ENCODE results near the gene ZNF263. TPM values are rescaled to one million over a fixed set of nuclear protein-coding genes. Genes with fewer than 3 reads are reported as not detected.

The ZNF263 gene
- total RNA-seq, 1 experiment from 2014 or later, result 31.4 TPM

DNA sequence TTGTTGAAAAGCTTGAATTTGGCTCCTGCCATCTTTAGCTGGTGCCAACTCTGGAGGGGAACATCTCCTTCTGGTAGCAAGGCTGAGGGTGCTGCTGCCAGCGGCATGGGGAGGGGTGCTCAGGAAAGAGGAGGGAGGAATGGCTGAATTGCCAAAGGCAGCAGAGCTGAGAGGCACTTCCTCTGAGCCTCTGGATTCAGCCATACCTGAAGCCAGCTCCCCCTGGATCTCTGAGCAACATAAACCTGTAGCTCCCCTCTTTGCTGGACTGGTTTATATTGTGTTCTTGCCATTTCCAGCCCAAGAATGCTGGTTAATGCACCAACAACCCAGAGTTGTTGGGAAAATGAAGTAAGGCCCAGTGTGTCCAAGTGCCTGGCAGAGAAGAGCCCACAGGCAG lies 34.3 kb upstream of the ZNF263 start:
- intact Hi-C loops (cut with micrococcal nuclease), result no loop called here
- no peaks in the 10 kb centered on the region for H3K36me3 ChIP-seq (ENCODE audit: control insufficient read depth in 1 of 2, insufficient read depth in 2 of 2, low read length in 2 of 2)
- peaks cover under 1 to 3% of the 10 kb centered on the region in 2 experiments; a peak in 2 of 4 replicates for H3K9me3 ChIP-seq (ENCODE audit: control insufficient read depth in 1 of 2, insufficient read depth in 1 of 2, low read depth in 1 of 2, low read length in 2 of 2)
- POLR2A ChIA-PET, result no interaction called here
- ATAC-seq (no peak), DNase-seq (ENCODE audit: low read depth, low spot score) (no peak)
- RAD21 ChIA-PET (ENCODE audit: low non-redundant PET in 1 of 2, low total read pairs in 2 of 2, uncharacterized antibody in 2 of 2, unreplicated experiment in 2 of 2), result no interaction called here
- H3K79me2 ChIP-seq (ENCODE audit: insufficient read depth, low read length), result no peaks in the 10 kb centered on the region
- no peak for TF ChIP-seq TCF7L2 (IDR thresholded peaks at IDR 0.05; ENCODE audit: borderline replicate concordance, extremely low read depth, insufficient read depth, insufficient read length)
- no peak for TF ChIP-seq POLR2AphosphoS5 (IDR thresholded peaks at IDR 0.05; ENCODE audit: low read depth, low read length)
- no peak for TF ChIP-seq EZH2 (IDR thresholded peaks at IDR 0.05)
- TF ChIP-seq JUND (IDR thresholded peaks at IDR 0.05), result no peak
- TF ChIP-seq, protein P1, sequence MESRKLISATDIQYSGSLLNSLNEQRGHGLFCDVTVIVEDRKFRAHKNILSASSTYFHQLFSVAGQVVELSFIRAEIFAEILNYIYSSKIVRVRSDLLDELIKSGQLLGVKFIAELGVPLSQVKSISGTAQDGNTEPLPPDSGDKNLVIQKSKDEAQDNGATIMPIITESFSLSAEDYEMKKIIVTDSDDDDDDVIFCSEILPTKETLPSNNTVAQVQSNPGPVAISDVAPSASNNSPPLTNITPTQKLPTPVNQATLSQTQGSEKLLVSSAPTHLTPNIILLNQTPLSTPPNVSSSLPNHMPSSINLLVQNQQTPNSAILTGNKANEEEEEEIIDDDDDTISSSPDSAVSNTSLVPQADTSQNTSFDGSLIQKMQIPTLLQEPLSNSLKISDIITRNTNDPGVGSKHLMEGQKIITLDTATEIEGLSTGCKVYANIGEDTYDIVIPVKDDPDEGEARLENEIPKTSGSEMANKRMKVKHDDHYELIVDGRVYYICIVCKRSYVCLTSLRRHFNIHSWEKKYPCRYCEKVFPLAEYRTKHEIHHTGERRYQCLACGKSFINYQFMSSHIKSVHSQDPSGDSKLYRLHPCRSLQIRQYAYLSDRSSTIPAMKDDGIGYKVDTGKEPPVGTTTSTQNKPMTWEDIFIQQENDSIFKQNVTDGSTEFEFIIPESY (IDR thresholded peaks at IDR 0.05; ENCODE audit: extremely low read depth, insufficient replicate concordance, low read length), result no peak
- TF ChIP-seq CEBPB (IDR thresholded peaks at IDR 0.05; ENCODE audit: low read depth), result no peak
- TF ChIP-seq RAD21 (IDR thresholded peaks at IDR 0.05; ENCODE audit: low read depth), result no peak
- no peak for TF ChIP-seq FOSL1 (IDR thresholded peaks at IDR 0.05; ENCODE audit: low read depth)
- TF ChIP-seq, protein P2, sequence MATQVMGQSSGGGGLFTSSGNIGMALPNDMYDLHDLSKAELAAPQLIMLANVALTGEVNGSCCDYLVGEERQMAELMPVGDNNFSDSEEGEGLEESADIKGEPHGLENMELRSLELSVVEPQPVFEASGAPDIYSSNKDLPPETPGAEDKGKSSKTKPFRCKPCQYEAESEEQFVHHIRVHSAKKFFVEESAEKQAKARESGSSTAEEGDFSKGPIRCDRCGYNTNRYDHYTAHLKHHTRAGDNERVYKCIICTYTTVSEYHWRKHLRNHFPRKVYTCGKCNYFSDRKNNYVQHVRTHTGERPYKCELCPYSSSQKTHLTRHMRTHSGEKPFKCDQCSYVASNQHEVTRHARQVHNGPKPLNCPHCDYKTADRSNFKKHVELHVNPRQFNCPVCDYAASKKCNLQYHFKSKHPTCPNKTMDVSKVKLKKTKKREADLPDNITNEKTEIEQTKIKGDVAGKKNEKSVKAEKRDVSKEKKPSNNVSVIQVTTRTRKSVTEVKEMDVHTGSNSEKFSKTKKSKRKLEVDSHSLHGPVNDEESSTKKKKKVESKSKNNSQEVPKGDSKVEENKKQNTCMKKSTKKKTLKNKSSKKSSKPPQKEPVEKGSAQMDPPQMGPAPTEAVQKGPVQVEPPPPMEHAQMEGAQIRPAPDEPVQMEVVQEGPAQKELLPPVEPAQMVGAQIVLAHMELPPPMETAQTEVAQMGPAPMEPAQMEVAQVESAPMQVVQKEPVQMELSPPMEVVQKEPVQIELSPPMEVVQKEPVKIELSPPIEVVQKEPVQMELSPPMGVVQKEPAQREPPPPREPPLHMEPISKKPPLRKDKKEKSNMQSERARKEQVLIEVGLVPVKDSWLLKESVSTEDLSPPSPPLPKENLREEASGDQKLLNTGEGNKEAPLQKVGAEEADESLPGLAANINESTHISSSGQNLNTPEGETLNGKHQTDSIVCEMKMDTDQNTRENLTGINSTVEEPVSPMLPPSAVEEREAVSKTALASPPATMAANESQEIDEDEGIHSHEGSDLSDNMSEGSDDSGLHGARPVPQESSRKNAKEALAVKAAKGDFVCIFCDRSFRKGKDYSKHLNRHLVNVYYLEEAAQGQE (IDR thresholded peaks at IDR 0.05; ENCODE audit: low read depth), result no peak
- TF ChIP-seq EZH2phosphoT487 (IDR thresholded peaks at IDR 0.05; ENCODE audit: borderline replicate concordance), result no peak
- no peak for TF ChIP-seq EGR1 (IDR thresholded peaks at IDR 0.05; ENCODE audit: low read depth)
- TF ChIP-seq, protein P3, sequence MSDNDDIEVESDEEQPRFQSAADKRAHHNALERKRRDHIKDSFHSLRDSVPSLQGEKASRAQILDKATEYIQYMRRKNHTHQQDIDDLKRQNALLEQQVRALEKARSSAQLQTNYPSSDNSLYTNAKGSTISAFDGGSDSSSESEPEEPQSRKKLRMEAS (IDR thresholded peaks at IDR 0.05), result no peak
- no peak for TF ChIP-seq SIN3A (IDR thresholded peaks at IDR 0.05; ENCODE audit: low read depth)
- TF ChIP-seq, protein P4, sequence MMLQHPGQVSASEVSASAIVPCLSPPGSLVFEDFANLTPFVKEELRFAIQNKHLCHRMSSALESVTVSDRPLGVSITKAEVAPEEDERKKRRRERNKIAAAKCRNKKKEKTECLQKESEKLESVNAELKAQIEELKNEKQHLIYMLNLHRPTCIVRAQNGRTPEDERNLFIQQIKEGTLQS (IDR thresholded peaks at IDR 0.05), result no peak
- TF ChIP-seq SRF (IDR thresholded peaks at IDR 0.05; ENCODE audit: low read depth), result no peak
- TF ChIP-seq, protein P5, sequence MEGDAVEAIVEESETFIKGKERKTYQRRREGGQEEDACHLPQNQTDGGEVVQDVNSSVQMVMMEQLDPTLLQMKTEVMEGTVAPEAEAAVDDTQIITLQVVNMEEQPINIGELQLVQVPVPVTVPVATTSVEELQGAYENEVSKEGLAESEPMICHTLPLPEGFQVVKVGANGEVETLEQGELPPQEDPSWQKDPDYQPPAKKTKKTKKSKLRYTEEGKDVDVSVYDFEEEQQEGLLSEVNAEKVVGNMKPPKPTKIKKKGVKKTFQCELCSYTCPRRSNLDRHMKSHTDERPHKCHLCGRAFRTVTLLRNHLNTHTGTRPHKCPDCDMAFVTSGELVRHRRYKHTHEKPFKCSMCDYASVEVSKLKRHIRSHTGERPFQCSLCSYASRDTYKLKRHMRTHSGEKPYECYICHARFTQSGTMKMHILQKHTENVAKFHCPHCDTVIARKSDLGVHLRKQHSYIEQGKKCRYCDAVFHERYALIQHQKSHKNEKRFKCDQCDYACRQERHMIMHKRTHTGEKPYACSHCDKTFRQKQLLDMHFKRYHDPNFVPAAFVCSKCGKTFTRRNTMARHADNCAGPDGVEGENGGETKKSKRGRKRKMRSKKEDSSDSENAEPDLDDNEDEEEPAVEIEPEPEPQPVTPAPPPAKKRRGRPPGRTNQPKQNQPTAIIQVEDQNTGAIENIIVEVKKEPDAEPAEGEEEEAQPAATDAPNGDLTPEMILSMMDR (IDR thresholded peaks at IDR 0.05 in 2 of 3, conservative IDR thresholded peaks at IDR 0.05 in 1 of 3; ENCODE audit: borderline replicate concordance in 1 of 3, insufficient read depth in 1 of 3, low read depth in 2 of 3, low read length in 2 of 3), result no peak
- TF ChIP-seq ZFX (IDR thresholded peaks at IDR 0.05), result no peak
- TF ChIP-seq CBX3 (IDR thresholded peaks at IDR 0.05; ENCODE audit: low read depth), result no peak
- TF ChIP-seq POLR2A (IDR thresholded peaks at IDR 0.05; ENCODE audit: borderline replicate concordance, extremely low read depth, insufficient read depth, insufficient read length), result no peak
- no peak overlapping the region for H3K9ac ChIP-seq (ENCODE audit: low read length)
- BruUV-seq (replicated peaks), result no TSS peak
- H3K27ac ChIP-seq (ENCODE audit: low read depth, low read length), result no peak overlapping the region
- H2AFZ ChIP-seq (ENCODE audit: low read depth, low read length, poor library complexity, severe bottlenecking), result no peak overlapping the region
- CTCF ChIA-PET, result no interaction called here
- H3K9me2 ChIP-seq (ENCODE audit: insufficient read depth), result no peaks in the 10 kb centered on the region
- H3K4me2 ChIP-seq (ENCODE audit: low read length), result no peak overlapping the region
- H3K4me3 ChIP-seq (replicated peaks in 1 of 2; ENCODE audit: low read depth in 1 of 2, low read length in 2 of 2), result no peak overlapping the region
- H3K4me1 ChIP-seq (ENCODE audit: control insufficient read depth in 1 of 2, insufficient read depth in 2 of 2, low read length in 2 of 2), result 0 out of 4 replicates have a peak, but pooled peaks cover 0 to under 1% of the 10 kb centered on the region in 2 experiments
- H3K27me3 ChIP-seq (ENCODE audit: insufficient read depth, low read length), result no peaks in the 10 kb centered on the region
- no peaks in the 10 kb centered on the region for H4K20me1 ChIP-seq (ENCODE audit: insufficient read depth)
